A673 (cell line): ENCODE measurements around the gene PPP1R1C. TPM values are rescaled to one million over a fixed set of nuclear protein-coding genes. Genes with fewer than 3 reads are reported as not detected.
"Not testable (repeated sequence)": the region's sequence is repeated elsewhere in the genome, so short reads cannot be mapped to it uniquely, and the experiment has no call there.

Source experiments
- BruUV-seq: library from RNA; stranded (reverse); fragments of 400-500 nt; replicated peaks from 2 replicates; lab custom pipeline; 2021; lab: Mats Ljungman, UMichigan
- CTCF ChIA-PET: fragments of 300-600 bp; sonication (Branson Sonifier 250); formaldehyde crosslinking; loops from one replicate; lab custom pipeline; 2022; ENCODE audit warnings: antibody characterized with exemption; lab: Charles Lee
- POLR2A ChIA-PET: fragments of 300-600 bp; sonication (Branson Sonifier 250); formaldehyde crosslinking; loops from one replicate; lab custom pipeline; 2022; ENCODE audit warnings: antibody characterized with exemption; ENCODE audit not compliant: low non-redundant PET; lab: Charles Lee
- DNase-seq: peaks from one replicate; pipeline ENCODE4 v3.0.0-alpha.2; 2015; ENCODE audit warnings: low spot score
- H3K27ac ChIP-seq: fragments of 200-600 bp; sonication (generic); 2 replicates; pipeline ENCODE4 v1.5.1; 2016; ENCODE audit warnings: mixed run types, low read depth, mild to moderate bottlenecking, mixed read lengths, antibody characterized with exemption, low read length; ENCODE audit not compliant: poor library complexity, severe bottlenecking
- H3K27me3 ChIP-seq: fragments of 200-600 bp; sonication (generic); replicated peaks from 2 replicates; pipeline ENCODE4 v1.6.1; 2017; ENCODE audit warnings: mixed run types, low read depth, mild to moderate bottlenecking, mixed read lengths, antibody characterized with exemption, low read length; ENCODE audit not compliant: insufficient read depth, poor library complexity
- H3K36me3 ChIP-seq: fragments of 200-600 bp; sonication (generic); 2 replicates; pipeline ENCODE4 v1.6.1; 2016; ENCODE audit warnings: mixed run types, mild to moderate bottlenecking, mixed read lengths, antibody characterized with exemption, low read length; ENCODE audit not compliant: insufficient read depth, poor library complexity, severe bottlenecking
- H3K4me1 ChIP-seq: fragments of 200-600 bp; sonication (generic); 2 replicates; pipeline ENCODE4 v1.6.1; 2017; ENCODE audit warnings: mixed run types, mild to moderate bottlenecking, mixed read lengths, antibody characterized with exemption, low read length; ENCODE audit not compliant: insufficient read depth, poor library complexity, severe bottlenecking
- H3K4me3 ChIP-seq: fragments of 200-600 bp; sonication (generic); 2 replicates; pipeline ENCODE4 v1.5.1; 2016; ENCODE audit warnings: low read depth, mixed run types, mild to moderate bottlenecking, mixed read lengths, low read length; ENCODE audit not compliant: poor library complexity, severe bottlenecking
- H3K9me3 ChIP-seq: fragments of 200-600 bp; sonication (generic); 2 replicates; pipeline ENCODE4 v1.6.1; 2016; ENCODE audit warnings: mixed run types, low read depth, mild to moderate bottlenecking, mixed read lengths, antibody characterized with exemption, low read length; ENCODE audit not compliant: poor library complexity, severe bottlenecking
- CTCF ChIP-seq: fragments of 300-800, 200-600 bp; sonication (generic); conservative IDR thresholded peaks from 2 replicates; pipeline ENCODE4 v1.5.1; 2017; ENCODE audit warnings: low read depth, mild to moderate bottlenecking, antibody characterized with exemption, low read length, moderate library complexity, mixed read lengths
- EZH2 ChIP-seq: fragments of 200-600 bp; sonication (generic); IDR thresholded peaks from 2 replicates; pipeline ENCODE4 v1.6.1; 2017; ENCODE audit warnings: borderline replicate concordance, low read depth, mild to moderate bottlenecking, mixed read lengths, antibody characterized with exemption, low read length; ENCODE audit not compliant: poor library complexity, severe bottlenecking
- intact Hi-C: fragments of 100-400 bp; cut with micrococcal nuclease; formaldehyde crosslinking; loops from one replicate; pipeline ENCODE4 v1.10.0; 2022; ENCODE audit not compliant: unreplicated experiment
- total RNA-seq: library from RNA; stranded (reverse); gene quantifications from 2 replicates; pipeline ENCODE4 v1.2.3, GENCODE V29; 2021

The PPP1R1C gene
- total RNA-seq, 1 experiment from 2014 or later = 5.3 TPM

- POLR2A ChIA-PET = no interaction called here
- Histone ChIP-seq H3K4me3 (no peak overlapping the region), H3K27ac (no peak overlapping the region), H3K36me3 (no peaks in the 10 kb centered on the region), H3K27me3 (no peaks in the 10 kb centered on the region), H3K4me1 (no peaks in the 10 kb centered on the region), H3K9me3 (no peaks in the 10 kb centered on the region)
- no TSS peak for BruUV-seq
- TF ChIP-seq CTCF (no peak), EZH2 (no peak)
- DNase-seq = no peak
- intact Hi-C loops = no loop called here
- CTCF ChIA-PET = no interaction called here
These were observed 34.8 kb downstream of the PPP1R1C start for GRCh38 chr2:182020286-182021070.

GRCh38 chr2:182023235-182023634 is 37.6 kb downstream of the PPP1R1C start:
- no peak for DNase-seq
- intact Hi-C loops = no loop called here
- POLR2A ChIA-PET = no interaction called here
- Histone ChIP-seq H3K27me3 (no peaks in the 10 kb centered on the region), H3K4me3 (no peak overlapping the region), H3K27ac (no peak overlapping the region), H3K9me3 (no peaks in the 10 kb centered on the region), H3K36me3 (no peaks in the 10 kb centered on the region), H3K4me1 (no peaks in the 10 kb centered on the region)
- no TSS peak for BruUV-seq
- CTCF ChIA-PET = no interaction called here
- no peak for TF ChIP-seq CTCF
- TF ChIP-seq EZH2 = no peak

GRCh38 chr2:182030875-182031274 is 45.2 kb downstream of the PPP1R1C start:
- BruUV-seq = not testable (repeated sequence)

More at GRCh38 chr2:182030875-182031274, 45.2 kb downstream of the PPP1R1C start:
- H3K9me3 ChIP-seq, DNase-seq, intact Hi-C loops, H3K4me1 ChIP-seq, H3K36me3 ChIP-seq, H3K4me3 ChIP-seq, H3K27ac ChIP-seq, CTCF ChIA-PET, H3K27me3 ChIP-seq: not testable (repeated sequence)
- POLR2A ChIA-PET = interaction anchor here (1.0 kb wide), 1 partner anchor 39 kb away, joined by 12 read pairs; no protein-coding TSS in a partner anchor
